ENCODE results near the gene ADARB2.

Gene ADARB2

DNA sequence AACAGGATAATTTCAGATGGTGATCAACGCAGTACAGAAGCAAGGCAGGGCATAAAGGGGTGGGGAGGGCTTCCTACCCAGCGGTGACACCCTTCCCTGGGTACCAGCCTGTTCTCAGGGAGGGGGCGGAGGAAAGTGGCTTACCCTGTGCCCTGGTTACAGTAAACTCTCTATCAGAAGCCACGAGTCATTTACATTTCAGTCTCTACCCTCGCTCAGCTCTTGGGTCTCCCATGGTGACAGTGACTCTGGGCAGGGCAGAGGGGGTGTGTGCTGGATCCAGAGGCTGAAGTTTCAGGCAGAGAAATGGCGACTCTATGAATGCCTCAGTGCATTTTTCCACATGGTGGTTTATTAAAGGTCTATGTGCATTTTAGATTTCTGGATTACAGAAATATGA, 107.0 kb downstream of the ADARB2 start:
- no peak for DNase-seq (ENCODE audit: low read depth in 1 of 2, low spot score in 1 of 2)
- no peaks in the 10 kb centered on the region for H3K27me3 ChIP-seq (ENCODE audit: insufficient read depth, poor library complexity, severe bottlenecking)
- TF ChIP-seq, protein P1, sequence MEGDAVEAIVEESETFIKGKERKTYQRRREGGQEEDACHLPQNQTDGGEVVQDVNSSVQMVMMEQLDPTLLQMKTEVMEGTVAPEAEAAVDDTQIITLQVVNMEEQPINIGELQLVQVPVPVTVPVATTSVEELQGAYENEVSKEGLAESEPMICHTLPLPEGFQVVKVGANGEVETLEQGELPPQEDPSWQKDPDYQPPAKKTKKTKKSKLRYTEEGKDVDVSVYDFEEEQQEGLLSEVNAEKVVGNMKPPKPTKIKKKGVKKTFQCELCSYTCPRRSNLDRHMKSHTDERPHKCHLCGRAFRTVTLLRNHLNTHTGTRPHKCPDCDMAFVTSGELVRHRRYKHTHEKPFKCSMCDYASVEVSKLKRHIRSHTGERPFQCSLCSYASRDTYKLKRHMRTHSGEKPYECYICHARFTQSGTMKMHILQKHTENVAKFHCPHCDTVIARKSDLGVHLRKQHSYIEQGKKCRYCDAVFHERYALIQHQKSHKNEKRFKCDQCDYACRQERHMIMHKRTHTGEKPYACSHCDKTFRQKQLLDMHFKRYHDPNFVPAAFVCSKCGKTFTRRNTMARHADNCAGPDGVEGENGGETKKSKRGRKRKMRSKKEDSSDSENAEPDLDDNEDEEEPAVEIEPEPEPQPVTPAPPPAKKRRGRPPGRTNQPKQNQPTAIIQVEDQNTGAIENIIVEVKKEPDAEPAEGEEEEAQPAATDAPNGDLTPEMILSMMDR (IDR thresholded peaks at IDR 0.05; ENCODE audit: insufficient read depth, low read length) = no peak
- H3K27ac ChIP-seq (replicated peaks) = no peak overlapping the region
- H3K4me3 ChIP-seq (replicated peaks; ENCODE audit: insufficient read depth, low read length) = no peak overlapping the region

DNA sequence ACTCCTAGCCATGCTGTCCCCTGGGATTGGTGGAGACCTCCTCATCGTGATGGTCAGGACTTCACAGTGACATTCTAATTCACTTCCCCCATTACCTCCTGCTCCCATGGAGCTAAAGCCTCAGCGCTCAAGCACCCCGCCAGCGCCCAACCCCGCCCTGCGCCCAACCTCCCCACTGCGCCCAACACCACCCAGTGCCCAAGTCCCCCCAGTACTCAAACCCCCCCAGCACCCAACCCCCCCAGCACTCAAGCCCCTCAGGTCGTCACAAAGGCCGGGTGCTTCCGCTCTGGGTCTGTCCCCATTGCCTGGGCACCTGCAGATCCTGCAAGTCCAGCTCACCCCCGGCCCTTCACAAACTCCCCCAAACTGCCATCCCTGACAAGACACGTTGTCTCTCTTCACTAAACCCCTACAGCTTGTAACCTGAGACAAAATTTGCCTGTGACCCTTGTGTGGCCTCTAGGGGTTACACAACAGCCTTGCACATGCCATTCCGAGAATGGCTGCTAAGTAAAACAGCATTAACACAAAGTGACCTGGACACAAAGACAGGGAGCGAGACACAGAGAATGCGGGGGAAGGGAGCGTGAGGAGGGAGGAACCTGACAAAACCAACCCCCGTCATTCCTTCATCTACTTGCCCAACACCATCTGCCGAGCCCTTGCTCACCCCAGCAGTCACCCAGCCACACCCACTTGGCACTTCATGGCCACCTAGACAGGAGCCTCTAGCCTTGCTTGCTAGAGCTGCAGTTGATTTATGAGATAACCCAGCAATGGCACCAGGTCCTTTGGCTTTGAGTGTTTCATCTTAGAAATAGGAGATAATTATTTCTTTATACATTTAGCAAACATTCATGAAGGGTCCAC, 107.8 kb downstream of the ADARB2 start:
- H3K27ac ChIP-seq (replicated peaks) = no peak overlapping the region
- no peak for DNase-seq (ENCODE audit: low read depth in 1 of 2, low spot score in 1 of 2)
- no peaks in the 10 kb centered on the region for H3K27me3 ChIP-seq (ENCODE audit: insufficient read depth, poor library complexity, severe bottlenecking)
- no peak overlapping the region for H3K4me3 ChIP-seq (replicated peaks; ENCODE audit: insufficient read depth, low read length)
- TF ChIP-seq GABPA (IDR thresholded peaks at IDR 0.05; ENCODE audit: low read depth) = no peak
- TF ChIP-seq, protein P2, sequence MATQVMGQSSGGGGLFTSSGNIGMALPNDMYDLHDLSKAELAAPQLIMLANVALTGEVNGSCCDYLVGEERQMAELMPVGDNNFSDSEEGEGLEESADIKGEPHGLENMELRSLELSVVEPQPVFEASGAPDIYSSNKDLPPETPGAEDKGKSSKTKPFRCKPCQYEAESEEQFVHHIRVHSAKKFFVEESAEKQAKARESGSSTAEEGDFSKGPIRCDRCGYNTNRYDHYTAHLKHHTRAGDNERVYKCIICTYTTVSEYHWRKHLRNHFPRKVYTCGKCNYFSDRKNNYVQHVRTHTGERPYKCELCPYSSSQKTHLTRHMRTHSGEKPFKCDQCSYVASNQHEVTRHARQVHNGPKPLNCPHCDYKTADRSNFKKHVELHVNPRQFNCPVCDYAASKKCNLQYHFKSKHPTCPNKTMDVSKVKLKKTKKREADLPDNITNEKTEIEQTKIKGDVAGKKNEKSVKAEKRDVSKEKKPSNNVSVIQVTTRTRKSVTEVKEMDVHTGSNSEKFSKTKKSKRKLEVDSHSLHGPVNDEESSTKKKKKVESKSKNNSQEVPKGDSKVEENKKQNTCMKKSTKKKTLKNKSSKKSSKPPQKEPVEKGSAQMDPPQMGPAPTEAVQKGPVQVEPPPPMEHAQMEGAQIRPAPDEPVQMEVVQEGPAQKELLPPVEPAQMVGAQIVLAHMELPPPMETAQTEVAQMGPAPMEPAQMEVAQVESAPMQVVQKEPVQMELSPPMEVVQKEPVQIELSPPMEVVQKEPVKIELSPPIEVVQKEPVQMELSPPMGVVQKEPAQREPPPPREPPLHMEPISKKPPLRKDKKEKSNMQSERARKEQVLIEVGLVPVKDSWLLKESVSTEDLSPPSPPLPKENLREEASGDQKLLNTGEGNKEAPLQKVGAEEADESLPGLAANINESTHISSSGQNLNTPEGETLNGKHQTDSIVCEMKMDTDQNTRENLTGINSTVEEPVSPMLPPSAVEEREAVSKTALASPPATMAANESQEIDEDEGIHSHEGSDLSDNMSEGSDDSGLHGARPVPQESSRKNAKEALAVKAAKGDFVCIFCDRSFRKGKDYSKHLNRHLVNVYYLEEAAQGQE (IDR thresholded peaks at IDR 0.05; ENCODE audit: insufficient replicate concordance, low read depth) = no peak
- no peak for TF ChIP-seq POLR2AphosphoS5 (IDR thresholded peaks at IDR 0.05; ENCODE audit: low read depth)
- no peak for TF ChIP-seq SPI1 (IDR thresholded peaks at IDR 0.05; ENCODE audit: borderline replicate concordance, low read depth)
- TF ChIP-seq, protein P1 (IDR thresholded peaks at IDR 0.05; ENCODE audit: insufficient read depth, low read length) = no peak

DNA sequence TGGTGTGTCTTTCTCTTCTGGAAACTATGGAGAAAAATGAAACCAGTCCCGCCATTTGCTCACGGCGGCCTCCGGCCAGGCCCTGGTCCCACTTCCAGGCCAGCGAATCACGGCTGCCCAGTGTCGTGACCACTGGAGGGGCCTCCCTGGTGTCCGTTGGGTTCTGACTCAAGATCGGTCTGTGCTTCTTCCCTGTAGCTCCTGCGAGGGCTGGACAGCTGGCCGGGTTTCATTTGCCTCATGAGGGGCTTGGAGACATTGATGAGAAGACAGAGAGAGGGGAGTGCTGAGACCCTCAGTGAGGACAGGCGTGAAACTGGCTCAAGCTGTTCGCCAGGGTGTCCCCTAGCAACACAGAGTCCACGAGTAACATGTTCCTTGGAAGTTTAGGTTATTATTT, 108.6 kb downstream of the ADARB2 start:
- no peak overlapping the region for H3K27ac ChIP-seq (replicated peaks)
- DNase-seq (ENCODE audit: low read depth in 1 of 2, low spot score in 1 of 2) = no peak
- TF ChIP-seq GABPA (IDR thresholded peaks at IDR 0.05; ENCODE audit: low read depth) (no peak), SPI1 (IDR thresholded peaks at IDR 0.05; ENCODE audit: borderline replicate concordance, low read depth) (no peak), POLR2AphosphoS5 (IDR thresholded peaks at IDR 0.05; ENCODE audit: low read depth) (no peak)
- TF ChIP-seq, protein P2 (IDR thresholded peaks at IDR 0.05; ENCODE audit: insufficient replicate concordance, low read depth) = no peak
- TF ChIP-seq, protein P1 (IDR thresholded peaks at IDR 0.05; ENCODE audit: insufficient read depth, low read length) = no peak
- no peaks in the 10 kb centered on the region for H3K27me3 ChIP-seq (ENCODE audit: insufficient read depth, poor library complexity, severe bottlenecking)
- no peak overlapping the region for H3K4me3 ChIP-seq (replicated peaks; ENCODE audit: insufficient read depth, low read length)

DNA sequence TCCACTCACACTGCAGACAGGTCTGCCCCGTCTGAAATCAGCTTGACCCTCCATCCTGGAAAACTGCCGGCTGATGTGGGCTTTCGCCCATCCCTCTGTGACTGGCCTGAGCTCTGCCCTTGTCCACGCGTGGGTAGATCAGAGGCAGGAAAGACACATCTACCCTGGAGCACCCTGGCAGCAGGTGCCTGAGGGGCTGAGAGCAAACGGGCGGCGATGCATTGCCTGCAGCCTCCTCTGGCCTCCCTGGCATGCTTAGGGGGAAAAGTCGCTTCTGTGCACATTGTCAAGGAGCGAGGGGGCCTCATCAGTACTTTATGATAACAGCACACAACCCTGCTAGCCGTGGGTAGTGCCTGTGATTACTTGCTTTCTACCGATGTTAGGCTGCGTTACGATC, 109.4 kb downstream of the ADARB2 start:
- no peak overlapping the region for H3K27ac ChIP-seq (replicated peaks)
- TF ChIP-seq SPI1 (IDR thresholded peaks at IDR 0.05; ENCODE audit: borderline replicate concordance, low read depth) (no peak), POLR2AphosphoS5 (IDR thresholded peaks at IDR 0.05; ENCODE audit: low read depth) (no peak), GABPA (IDR thresholded peaks at IDR 0.05; ENCODE audit: low read depth) (no peak)
- TF ChIP-seq, protein P2 (IDR thresholded peaks at IDR 0.05; ENCODE audit: insufficient replicate concordance, low read depth) = no peak
- TF ChIP-seq, protein P1 (IDR thresholded peaks at IDR 0.05; ENCODE audit: insufficient read depth, low read length) = no peak
- H3K27me3 ChIP-seq (ENCODE audit: insufficient read depth, poor library complexity, severe bottlenecking) = no peaks in the 10 kb centered on the region
- no peak overlapping the region for H3K4me3 ChIP-seq (replicated peaks; ENCODE audit: insufficient read depth, low read length)
- no peak for DNase-seq (ENCODE audit: low read depth in 1 of 2, low spot score in 1 of 2)

Measured in HL-60 (cell line).